HepG2 (cell line): ENCODE measurements around the gene MICALL2. TPM values are rescaled to one million over a fixed set of nuclear protein-coding genes. Genes with fewer than 3 reads are reported as not detected.

Source experiments
- ETV6 ChIP-seq: sonication (generic); formaldehyde crosslinking; conservative IDR thresholded peaks from 2 replicates; pipeline ENCODE4 v1.4.0; 2020; ENCODE audit warnings: missing genetic modification reagents
- FOSL2 ChIP-seq: sonication (generic); formaldehyde crosslinking; IDR thresholded peaks from 2 replicates; pipeline ENCODE4 v1.4.0; 2020; ENCODE audit warnings: missing genetic modification reagents
- FOXA3 ChIP-seq: IDR thresholded peaks from 2 replicates; pipeline ENCODE4 v1.6.1; 2016; ENCODE audit warnings: missing genetic modification reagents, missing compliant biosample characterization
- FOXP4 ChIP-seq: sonication (generic); formaldehyde crosslinking; IDR thresholded peaks from 2 replicates; pipeline ENCODE4 v1.4.0; 2020; ENCODE audit warnings: missing genetic modification reagents
- IKZF4 ChIP-seq: sonication (generic); formaldehyde crosslinking; IDR thresholded peaks from 2 replicates; pipeline ENCODE4 v1.5.1; 2020; ENCODE audit warnings: borderline replicate concordance, mild to moderate bottlenecking, low read depth, missing genetic modification reagents; ENCODE audit errors: not compliant biosample characterization
- IKZF5 ChIP-seq: IDR thresholded peaks from 2 replicates; pipeline ENCODE4 v1.6.1; 2018; ENCODE audit warnings: missing genetic modification reagents, mild to moderate bottlenecking, missing compliant biosample characterization
- KAT7 ChIP-seq: IDR thresholded peaks from 2 replicates; pipeline ENCODE4 v1.6.1; 2018; ENCODE audit warnings: borderline replicate concordance, missing compliant biosample characterization
- KDM4B ChIP-seq: sonication (generic); formaldehyde crosslinking; IDR thresholded peaks from 2 replicates; pipeline ENCODE4 v1.4.0; 2020; ENCODE audit warnings: missing genetic modification reagents
- MAZ ChIP-seq, 2 experiments: sonication (generic) in 1 of 2; formaldehyde crosslinking in 1 of 2; IDR thresholded peaks; 2 replicates each; pipeline versions ENCODE4 v1.5.0 to v1.6.1; 2012 to 2020; ENCODE audit warnings: low read depth in 2 of 2, mild to moderate bottlenecking in 2 of 2, borderline replicate concordance in 1 of 2, improper control_type of control experiment in 1 of 2, low read length in 1 of 2, missing genetic modification reagents in 1 of 2, moderate library complexity in 1 of 2
- NFIB ChIP-seq: sonication (generic); formaldehyde crosslinking; IDR thresholded peaks from 2 replicates; pipeline ENCODE4 v1.9.0; 2021; ENCODE audit warnings: missing genetic modification reagents, mild to moderate bottlenecking, borderline replicate concordance
- NR1H2 ChIP-seq: sonication (generic); formaldehyde crosslinking; IDR thresholded peaks from 2 replicates; pipeline ENCODE4 v1.8.1; 2022; ENCODE audit warnings: low read depth, missing genetic modification reagents, borderline replicate concordance
- NR2F2 ChIP-seq: IDR thresholded peaks from 2 replicates; pipeline ENCODE4 v1.6.1; 2012; ENCODE audit warnings: low read depth, inconsistent platforms, borderline replicate concordance
- PPARG ChIP-seq: conservative IDR thresholded peaks from 2 replicates; pipeline ENCODE4 v1.6.1; 2016; ENCODE audit warnings: missing biosample characterization, missing genetic modification reagents
- SATB2 ChIP-seq: sonication (generic); formaldehyde crosslinking; IDR thresholded peaks from 2 replicates; pipeline ENCODE4 v1.5.0; 2020; ENCODE audit warnings: missing genetic modification reagents
- SMYD3 ChIP-seq: sonication (generic); formaldehyde crosslinking; IDR thresholded peaks from 2 replicates; pipeline ENCODE4 v1.8.1; 2023; ENCODE audit warnings: mild to moderate bottlenecking, missing genetic modification reagents
- TAF1 ChIP-seq: sonication (generic); formaldehyde crosslinking; IDR thresholded peaks from 2 replicates; pipeline ENCODE4 v1.4.0; 2020; ENCODE audit warnings: missing genetic modification reagents
- THYN1 ChIP-seq: sonication (generic); formaldehyde crosslinking; IDR thresholded peaks from 2 replicates; pipeline ENCODE4 v1.8.1; 2023; ENCODE audit warnings: low read depth, mild to moderate bottlenecking, moderate library complexity, missing genetic modification reagents, borderline replicate concordance
- ZNF333 ChIP-seq: sonication (generic); formaldehyde crosslinking; IDR thresholded peaks from 2 replicates; pipeline ENCODE4 v1.4.0; 2020; ENCODE audit warnings: mild to moderate bottlenecking, missing genetic modification reagents, borderline replicate concordance
- ZNF556 ChIP-seq: sonication (generic); formaldehyde crosslinking; IDR thresholded peaks from 2 replicates; pipeline ENCODE4 v1.4.0; 2020; ENCODE audit warnings: mild to moderate bottlenecking, missing genetic modification reagents, borderline replicate concordance
- ZNF577 ChIP-seq: sonication (generic); formaldehyde crosslinking; IDR thresholded peaks from 2 replicates; pipeline ENCODE4 v1.4.0; 2020; ENCODE audit warnings: mild to moderate bottlenecking, low read depth, missing genetic modification reagents, borderline replicate concordance
- ZNF709 ChIP-seq: sonication (generic); formaldehyde crosslinking; IDR thresholded peaks from 2 replicates; pipeline ENCODE4 v1.5.0; 2020; ENCODE audit warnings: mild to moderate bottlenecking, missing genetic modification reagents
- ZNF740 ChIP-seq: sonication (generic); formaldehyde crosslinking; IDR thresholded peaks from 2 replicates; pipeline ENCODE4 v1.4.0; 2020; ENCODE audit warnings: missing genetic modification reagents
- ZNF790 ChIP-seq: sonication (generic); formaldehyde crosslinking; IDR thresholded peaks from 2 replicates; pipeline ENCODE4 v1.8.0; 2022; ENCODE audit warnings: missing genetic modification reagents, mild to moderate bottlenecking, borderline replicate concordance
- ZSCAN20 ChIP-seq: sonication (generic); formaldehyde crosslinking; IDR thresholded peaks from 2 replicates; pipeline ENCODE4 v1.4.0; 2020; ENCODE audit warnings: missing genetic modification reagents, mild to moderate bottlenecking, borderline replicate concordance
- ZSCAN31 ChIP-seq: sonication (generic); formaldehyde crosslinking; IDR thresholded peaks from 2 replicates; pipeline ENCODE4 v1.5.0; 2020; ENCODE audit warnings: low read depth, mild to moderate bottlenecking, missing genetic modification reagents
- polyA plus RNA-seq, 8 experiments: library from polyadenylated mRNA; depleted of rRNA in 3 of 8; stranded (reverse) in 7 of 8; unstranded in 1 of 8; fragments of >200 nt; fragmentation: Illumina TruSeq in 4 of 8; extraction: Trizol in 4 of 8; gene quantifications; 2 replicates each; pipeline versions ENCODE4 v1.2.1 to v1.2.3, GENCODE V29; 2011 to 2016; ENCODE audit warnings: low read depth in 4 of 8, missing spikeins in 1 of 8, mixed read lengths in 1 of 8; ENCODE audit not compliant: insufficient read depth in 1 of 8
- total RNA-seq, 5 experiments: library from RNA; depleted of rRNA; stranded (reverse); fragments of >200 nt; fragmentation: Illumina TruSeq; extraction: Trizol; gene quantifications; 2 replicates each; pipeline ENCODE4 v1.2.3, GENCODE V29; 2016; ENCODE audit warnings: low read depth in 1 of 5

Gene MICALL2
- total and polyA plus RNA-seq, 2 of the 13 experiments (the other 11 are each of a cell fraction or from before 2014, with no cell fraction given), result 5.8 to 12.4 TPM

GRCh38 chr7:1460821-1461645, 1.8 kb upstream of the MICALL2 start (continued):
- TF ChIP-seq ZNF709 (CRISPR knock-in tag) (no peak), SMYD3 (CRISPR knock-in tag) (no peak), FOSL2 (CRISPR knock-in tag) (no peak), ZNF577 (no peak), KAT7 (CRISPR knock-in tag) (0 out of 2 replicates have a peak, but pooled peaks have one; percentile 59), ZNF556 (0 out of 2 replicates have a peak, but pooled peaks have one; percentile 63), PPARG (CRISPR knock-in tag) (no peak), ZNF333 (CRISPR knock-in tag) (0 out of 2 replicates have a peak, but pooled peaks have one; percentile 81), KDM4B (CRISPR knock-in tag) (no peak), ZSCAN20 (CRISPR knock-in tag) (no peak), NR2F2 (no peak), ETV6 (CRISPR knock-in tag) (peak; percentile 59; the same call in 1 of the 2 replicates), FOXP4 (CRISPR knock-in tag) (no peak), NFIB (CRISPR knock-in tag) (no peak), IKZF5 (CRISPR knock-in tag) (peak; percentile 18; the same call in 1 of the 2 replicates), ZNF790 (CRISPR knock-in tag) (no peak), SATB2 (no peak), THYN1 (CRISPR knock-in tag) (no peak), IKZF4 (no peak), ZSCAN31 (CRISPR knock-in tag) (peak; percentile 82), NR1H2 (CRISPR knock-in tag) (no peak), ZNF740 (CRISPR knock-in tag) (0 out of 2 replicates have a peak, but pooled peaks have one; percentile 55), MAZ (IDR thresholded peaks at IDR 0.05; ENCODE audit: borderline replicate concordance, low read depth, low read length) (peak; percentile 40; the same call in 1 of the 2 replicates), MAZ (CRISPR knock-in tag; IDR thresholded peaks at IDR 0.05; ENCODE audit: low read depth) (0 out of 2 replicates have a peak, but pooled peaks have one; percentile 13), TAF1 (CRISPR knock-in tag) (peak; percentile 19; the same call in 1 of the 2 replicates), FOXA3 (CRISPR knock-in tag) (0 out of 2 replicates have a peak, but pooled peaks have one; percentile 7)
